ENCODE measurements around the gene CACUL1. TPM values are rescaled to one million over a fixed set of nuclear protein-coding genes. Genes with fewer than 3 reads are reported as not detected.

Gene CACUL1
- total RNA-seq, 2 experiments from 2014 or later: 12.0 to 27.6 TPM

DNA sequence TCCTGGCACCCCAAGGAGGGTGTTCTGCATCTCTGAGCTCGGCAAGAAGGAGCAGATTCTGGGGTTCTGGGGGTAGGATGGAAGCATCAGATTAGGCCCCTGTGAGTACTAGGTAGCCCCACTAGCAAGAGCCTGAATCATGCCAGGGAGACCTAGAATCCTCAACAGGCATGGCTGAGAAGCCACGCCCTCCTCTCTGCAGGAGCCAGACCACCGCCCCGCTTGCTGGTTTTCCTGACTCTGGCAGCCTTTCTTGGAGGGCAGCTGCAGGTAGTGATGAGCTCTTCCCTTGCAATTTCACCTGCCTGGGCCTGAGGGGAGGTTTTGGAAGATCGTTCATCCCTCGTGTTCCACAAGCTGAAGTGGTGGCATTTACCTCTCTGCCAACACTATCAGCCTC, 90.4 kb downstream of the CACUL1 start:
- no peaks in the 10 kb centered on the region for H3K79me2 ChIP-seq (ENCODE audit: insufficient read depth, low read depth, low read length)
- H3K4me3 ChIP-seq (ENCODE audit: low read depth, low read length, poor library complexity, severe bottlenecking): no peak overlapping the region
- no peak for TF ChIP-seq CTCF (conservative IDR thresholded peaks at IDR 0.05; ENCODE audit: low read length)
- no peak for TF ChIP-seq EZH2phosphoT487 (IDR thresholded peaks at IDR 0.05; ENCODE audit: borderline replicate concordance, low read depth, low read length)
- no peaks in the 10 kb centered on the region for H3K9me3 ChIP-seq (ENCODE audit: low read length)
- no peak overlapping the region for H3K4me2 ChIP-seq (ENCODE audit: low read length)
- CTCF ChIA-PET (ENCODE audit: unreplicated experiment): no interaction called here
- H3K4me1 ChIP-seq (ENCODE audit: insufficient read depth, low read length, poor library complexity, severe bottlenecking): no peaks in the 10 kb centered on the region
- no TSS peak for BruUV-seq (replicated peaks)
- H2AFZ ChIP-seq (ENCODE audit: low read length): no peak overlapping the region
- no peak overlapping the region for H3K27ac ChIP-seq (ENCODE audit: low read depth, low read length, poor library complexity, severe bottlenecking)
- intact Hi-C loops (cut with micrococcal nuclease; ENCODE audit: unreplicated experiment): no loop called here
- no peak for DNase-seq (ENCODE audit: low spot score)
- H4K20me1 ChIP-seq (ENCODE audit: insufficient read depth, low read length): no peaks in the 10 kb centered on the region
- POLR2A ChIA-PET: interaction anchor here (0.6 to 1.1 kb wide), 3 partner anchors 25 to 1626 kb away, joined by 3 read pairs; no protein-coding TSS in a partner anchor
- H3K9me2 ChIP-seq (ENCODE audit: insufficient read depth, low read length): no peaks in the 10 kb centered on the region
- H3K36me3 ChIP-seq (ENCODE audit: insufficient read depth, low read length): no peaks in the 10 kb centered on the region

- no peaks in the 10 kb centered on the region for H3K4me1 ChIP-seq (ENCODE audit: insufficient read depth, low read length, poor library complexity, severe bottlenecking)
Observed at GRCh38 chr10:118663176-118663575, 91.6 kb downstream of the CACUL1 start.

More at GRCh38 chr10:118663176-118663575, 91.6 kb downstream of the CACUL1 start:
- no peaks in the 10 kb centered on the region for H3K36me3 ChIP-seq (ENCODE audit: insufficient read depth, low read length)
- TF ChIP-seq EZH2phosphoT487 (IDR thresholded peaks at IDR 0.05; ENCODE audit: borderline replicate concordance, low read depth, low read length) (no peak), CTCF (conservative IDR thresholded peaks at IDR 0.05; ENCODE audit: low read length) (no peak)
- no peak overlapping the region for H3K4me2 ChIP-seq (ENCODE audit: low read length)
- no peaks in the 10 kb centered on the region for H3K79me2 ChIP-seq (ENCODE audit: insufficient read depth, low read depth, low read length)
- H2AFZ ChIP-seq (ENCODE audit: low read length): no peak overlapping the region
- H3K9me2 ChIP-seq (ENCODE audit: insufficient read depth, low read length): no peaks in the 10 kb centered on the region
- H4K20me1 ChIP-seq (ENCODE audit: insufficient read depth, low read length): no peaks in the 10 kb centered on the region
- no peaks in the 10 kb centered on the region for H3K9me3 ChIP-seq (ENCODE audit: low read length)
- POLR2A ChIA-PET: no interaction called here
- no peak overlapping the region for H3K4me3 ChIP-seq (ENCODE audit: low read depth, low read length, poor library complexity, severe bottlenecking)
- no peak for DNase-seq (ENCODE audit: low spot score)
- intact Hi-C loops (cut with micrococcal nuclease; ENCODE audit: unreplicated experiment): no loop called here
- no TSS peak for BruUV-seq (replicated peaks)
- no peak overlapping the region for H3K27ac ChIP-seq (ENCODE audit: low read depth, low read length, poor library complexity, severe bottlenecking)
- CTCF ChIA-PET (ENCODE audit: unreplicated experiment): no interaction called here
